GM18909 (cell line): ENCODE results near the gene PGLYRP4.
A peak's percentile ranks its signal among the peaks of the same experiment; 100 is the strongest.
"Not testable (repeated sequence)": the region's sequence is repeated elsewhere in the genome, so short reads cannot be mapped to it uniquely, and the experiment has no call there.

ENCODE experiments used
- ATAC-seq: cut with Tn5 transposase; IDR thresholded peaks from one replicate; pipeline ENCODE4 v1.9.1; 2021; ENCODE audit warnings: mild to moderate bottlenecking; ENCODE audit not compliant: unreplicated experiment, poor library complexity

PGLYRP4 gene

GRCh38 chr1:153357853-153358690 lies 9.4 kb upstream of the PGLYRP4 start, which contains the start of gene S100A9:
S100A9 (plus strand) TSS chr1:153357854; CDS start chr1:153358284, 430 bp downstream.
- no peak for ATAC-seq

GRCh38 chr1:153357076-153357852 lies 8.6 kb upstream of the PGLYRP4 start:
- no peak for ATAC-seq

- ATAC-seq, result no peak
Measured at GRCh38 chr1:153356392-153357075, 7.9 kb upstream of the PGLYRP4 start.

GRCh38 chr1:153355445-153356071 lies 6.9 kb upstream of the PGLYRP4 start:
- ATAC-seq, result no peak

- no peak for ATAC-seq
Measured at GRCh38 chr1:153354515-153355193, 6.0 kb upstream of the PGLYRP4 start.

GRCh38 chr1:153353226-153353947 lies 4.7 kb upstream of the PGLYRP4 start:
- no peak for ATAC-seq

- peak; percentile 53 for ATAC-seq
Measured at GRCh38 chr1:153352523-153352922, 3.9 kb upstream of the PGLYRP4 start.

GRCh38 chr1:153350321-153350957 lies 1.8 kb upstream of the PGLYRP4 start:
- ATAC-seq, result no peak

GRCh38 chr1:153349363-153350320 lies 1.0 kb upstream of the PGLYRP4 start:
- ATAC-seq, result no peak

- ATAC-seq, result no peak
Measured at GRCh38 chr1:153347856-153348255, 785 bp downstream of the PGLYRP4 start.

GRCh38 chr1:153347049-153347448 lies 1.6 kb downstream of the PGLYRP4 start:
- ATAC-seq, result not testable (repeated sequence)

GRCh38 chr1:153346077-153346723 lies 2.4 kb downstream of the PGLYRP4 start:
- ATAC-seq, result no peak

GRCh38 chr1:153345187-153346076 lies 3.2 kb downstream of the PGLYRP4 start:
- no peak for ATAC-seq

- no peak for ATAC-seq
Measured at GRCh38 chr1:153344718-153345025, 4.0 kb downstream of the PGLYRP4 start.

- no peak for ATAC-seq
Measured at GRCh38 chr1:153343811-153344717, 4.6 kb downstream of the PGLYRP4 start.
